Hepatocyte (in vitro differentiated cells): ENCODE data around the gene ARHGEF4. TPM values are rescaled to one million over a fixed set of nuclear protein-coding genes. Genes with fewer than 3 reads are reported as not detected.

Experiments used
- DNase-seq: peaks from one replicate; pipeline ENCODE4 v3.0.0-alpha.2; 2016; ENCODE audit warnings: low spot score
- H2AFZ ChIP-seq: fragments of 200-600 bp; sonication (generic); 2 replicates; pipeline ENCODE4 v1.6.0; 2016; ENCODE audit warnings: antibody characterized with exemption, mild to moderate bottlenecking
- H3K27ac ChIP-seq: fragments of 200-600 bp; sonication (generic); 2 replicates; pipeline ENCODE4 v1.5.1; 2016; ENCODE audit warnings: mild to moderate bottlenecking
- H3K27me3 ChIP-seq: fragments of 200-600 bp; sonication (generic); 2 replicates; pipeline ENCODE4 v1.6.1; 2016
- H3K36me3 ChIP-seq: fragments of 200-600 bp; sonication (generic); replicated peaks from 2 replicates; pipeline ENCODE4 v1.5.1; 2016; ENCODE audit warnings: low read depth; ENCODE audit not compliant: insufficient read depth
- H3K4me1 ChIP-seq: fragments of 200-600 bp; sonication (generic); 2 replicates; pipeline ENCODE4 v1.5.1; 2016; ENCODE audit warnings: mild to moderate bottlenecking, moderate library complexity; ENCODE audit not compliant: insufficient read depth
- H3K4me2 ChIP-seq: fragments of 200-600 bp; sonication (generic); 2 replicates; pipeline ENCODE4 v1.6.0; 2016
- H3K4me3 ChIP-seq: fragments of 200-600 bp; sonication (generic); 2 replicates; pipeline ENCODE4 v1.5.1; 2016; ENCODE audit warnings: mild to moderate bottlenecking
- H3K79me2 ChIP-seq: fragments of 200-600 bp; sonication (generic); 2 replicates; pipeline ENCODE4 v1.6.0; 2017; ENCODE audit warnings: mild to moderate bottlenecking
- H3K9me2 ChIP-seq: fragments of 200-600 bp; sonication (generic); replicated peaks from 2 replicates; pipeline ENCODE4 v1.6.0; 2017; ENCODE audit warnings: mild to moderate bottlenecking; ENCODE audit not compliant: insufficient read depth
- H3K9me3 ChIP-seq: fragments of 200-600 bp; sonication (generic); 2 replicates; pipeline ENCODE4 v1.5.1; 2016; ENCODE audit warnings: low read depth, mild to moderate bottlenecking
- H4K20me1 ChIP-seq: fragments of 200-600 bp; sonication (generic); 2 replicates; pipeline ENCODE4 v1.6.0; 2016; ENCODE audit warnings: mild to moderate bottlenecking; ENCODE audit not compliant: insufficient read depth, poor library complexity, severe bottlenecking
- CTCF ChIP-seq: fragments of 200-600 bp; sonication (generic); IDR thresholded peaks from 2 replicates; pipeline ENCODE4 v1.5.1; 2016; ENCODE audit warnings: antibody characterized with exemption, mild to moderate bottlenecking; ENCODE audit not compliant: poor library complexity
- EZH2 ChIP-seq: fragments of 200-600 bp; sonication (generic); IDR thresholded peaks from 2 replicates; pipeline ENCODE4 v1.6.1; 2016; ENCODE audit warnings: antibody characterized with exemption, mild to moderate bottlenecking, borderline replicate concordance
- EZH2phosphoT487 ChIP-seq: fragments of 200-600 bp; sonication (generic); IDR thresholded peaks from one replicate; pipeline ENCODE4 v1.6.1; 2018; ENCODE audit warnings: antibody characterized with exemption, mild to moderate bottlenecking, low read depth, moderate library complexity; ENCODE audit not compliant: unreplicated experiment, severe bottlenecking
- WGBS: methylation state at CpG from one replicate; pipeline ENCODE4 v1.1.6; 2016; ENCODE audit warnings: low lambda C conversion rate; ENCODE audit errors: missing lambda C conversion rate; 5-methylcytosine and 5-hydroxymethylcytosine counted together
- polyA plus RNA-seq: library from polyadenylated mRNA; unstranded; fragments of >200 nt; fragmentation: Nextera tagmentation; extraction: Ambion mirVana; gene quantifications from 2 replicates; pipeline ENCODE4 v1.2.1, GENCODE V29; 2016
- total RNA-seq: library from RNA; depleted of rRNA; stranded (reverse); fragments of >200 nt; gene quantifications from 2 replicates; pipeline ENCODE4 v1.2.3, GENCODE V29; 2014

The ARHGEF4 gene
- total and polyA plus RNA-seq, 2 experiments from 2014 or later: 11.2 to 15.8 TPM

GRCh38 chr2:131033786-131034121 is 197.0 kb downstream of the ARHGEF4 start:
- Histone ChIP-seq H2AFZ (no peak overlapping the region), H3K36me3 (no peaks in the 10 kb centered on the region), H3K27ac (no peak overlapping the region), H3K4me1 (peaks cover 12% of the 10 kb centered on the region), H3K9me2 (no peaks in the 10 kb centered on the region), H3K9me3 (no peaks in the 10 kb centered on the region), H3K4me2 (peak overlapping the region; percentile 96), H4K20me1 (no peaks in the 10 kb centered on the region), H3K79me2 (no peaks in the 10 kb centered on the region), H3K27me3 (no peaks in the 10 kb centered on the region), H3K4me3 (no peak overlapping the region)
- TF ChIP-seq CTCF (no peak), EZH2 (no peak)
- 76% methylated on average over 1 of the region's 1 CpG for WGBS
- no peak for DNase-seq

GRCh38 chr2:131034122-131035051 is 197.7 kb downstream of the ARHGEF4 start:
- DNase-seq: peak; percentile 68
- no peak overlapping the region for H3K27ac ChIP-seq
- WGBS: 3% methylated on average over 46 of the region's 61 CpGs
- H2AFZ ChIP-seq: peak overlapping the region; percentile 38
- no peaks in the 10 kb centered on the region for H3K27me3 ChIP-seq
- peak overlapping the region; percentile 96 for H3K4me2 ChIP-seq
- no peaks in the 10 kb centered on the region for H3K36me3 ChIP-seq
- peaks cover 12% of the 10 kb centered on the region for H3K4me1 ChIP-seq
- H4K20me1 ChIP-seq: no peaks in the 10 kb centered on the region
- H3K9me3 ChIP-seq: no peaks in the 10 kb centered on the region
- H3K4me3 ChIP-seq: peak overlapping the region; percentile 38
- no peak for TF ChIP-seq EZH2
- TF ChIP-seq CTCF: no peak
- TF ChIP-seq EZH2phosphoT487: no peak
- H3K79me2 ChIP-seq: no peaks in the 10 kb centered on the region
- no peaks in the 10 kb centered on the region for H3K9me2 ChIP-seq

- TF ChIP-seq CTCF (no peak), EZH2 (no peak), EZH2phosphoT487 (no peak)
- Histone ChIP-seq H3K4me1 (peaks cover 12% of the 10 kb centered on the region), H3K27me3 (no peaks in the 10 kb centered on the region), H3K4me3 (peak overlapping the region; percentile 36), H2AFZ (peak overlapping the region; percentile 60), H3K27ac (no peak overlapping the region), H3K4me2 (peak overlapping the region; percentile 96), H3K9me2 (no peaks in the 10 kb centered on the region), H3K36me3 (no peaks in the 10 kb centered on the region), H4K20me1 (no peaks in the 10 kb centered on the region), H3K9me3 (no peaks in the 10 kb centered on the region), H3K79me2 (no peaks in the 10 kb centered on the region)
- DNase-seq: no peak
- WGBS: 9% methylated on average over 52 of the region's 65 CpGs
These were observed 198.6 kb downstream of the ARHGEF4 start for GRCh38 chr2:131035112-131035825.
